Endothelial cell (in vitro differentiated cells): ENCODE results near the gene APBB2. TPM values are rescaled to one million over a fixed set of nuclear protein-coding genes. Genes with fewer than 3 reads are reported as not detected.
A peak's percentile ranks its signal among the peaks of the same experiment; 100 is the strongest.

ENCODE experiments used
- DNase-seq: peaks from one replicate; pipeline ENCODE4 v3.0.0; 2021; ENCODE audit warnings: low spot score
- H3K27ac Mint-ChIP-seq: one replicate; pipeline ENCODE4 v1.8.0; 2021; ENCODE audit warnings: mixed read lengths, inconsistent platforms; ENCODE audit not compliant: unreplicated experiment
- H3K27me3 Mint-ChIP-seq: one replicate; pipeline ENCODE4 v1.8.0; 2021; ENCODE audit warnings: mild to moderate bottlenecking, moderate library complexity, mixed read lengths, inconsistent platforms; ENCODE audit not compliant: unreplicated experiment
- H3K36me3 Mint-ChIP-seq: one replicate; pipeline ENCODE4 v1.8.0; 2021; ENCODE audit warnings: mild to moderate bottlenecking, low read depth, mixed read lengths, inconsistent platforms; ENCODE audit not compliant: unreplicated experiment
- H3K4me1 Mint-ChIP-seq: one replicate; pipeline ENCODE4 v1.8.0; 2021; ENCODE audit warnings: mild to moderate bottlenecking, mixed read lengths, inconsistent platforms; ENCODE audit not compliant: unreplicated experiment
- H3K4me3 Mint-ChIP-seq: one replicate; pipeline ENCODE4 v1.8.0; 2021; ENCODE audit warnings: mild to moderate bottlenecking, mixed read lengths, inconsistent platforms; ENCODE audit not compliant: unreplicated experiment
- H3K9me3 Mint-ChIP-seq: one replicate; pipeline ENCODE4 v1.8.0; 2021; ENCODE audit warnings: mixed read lengths, inconsistent platforms; ENCODE audit not compliant: unreplicated experiment
- total RNA-seq: library from RNA; stranded (reverse); fragmentation: NEBNext Ultra II Directional; extraction: Animal tissue kit (Norgen Biotek cat#: 25700); gene quantifications from one replicate; pipeline ENCODE4 v1.2.1, GENCODE V29; 2021; ENCODE audit not compliant: unreplicated experiment
- TF ChIP-seq, protein P1 (sequence below): fragments of 200-600 bp; sonication (generic); IDR thresholded peaks from one replicate; pipeline ENCODE4 v1.5.0; 2021; ENCODE audit warnings: antibody characterized with exemption; ENCODE audit not compliant: unreplicated experiment

APBB2 gene
- total RNA-seq, 1 donor from 2014 or later, result 103 TPM

DNA sequence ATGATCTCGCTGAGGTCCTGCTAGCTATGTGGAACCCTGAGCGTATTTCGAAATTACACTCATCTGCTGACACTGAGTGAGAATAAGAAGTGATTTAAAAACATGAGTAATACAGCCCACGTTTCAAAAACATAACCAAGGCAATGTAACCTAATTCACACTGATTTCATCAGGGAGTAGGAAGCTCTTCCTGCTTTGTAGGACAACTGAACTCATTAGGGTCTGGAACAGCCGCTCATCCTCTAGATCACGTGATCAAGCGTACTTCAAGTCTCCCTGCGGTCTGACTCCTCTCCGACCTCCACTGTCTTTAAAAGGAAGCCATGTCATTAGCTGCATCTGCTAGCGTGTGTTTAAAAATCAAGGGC, 326.6 kb downstream of the APBB2 start:
- Mint-ChIP-seq H3K27ac (no peak overlapping the region), H3K36me3 (peaks cover 44% of the 10 kb centered on the region), H3K4me3 (no peak overlapping the region), H3K4me1 (peaks cover 6% of the 10 kb centered on the region), H3K9me3 (no peaks in the 10 kb centered on the region), H3K27me3 (no peaks in the 10 kb centered on the region)
- TF ChIP-seq, protein P1, sequence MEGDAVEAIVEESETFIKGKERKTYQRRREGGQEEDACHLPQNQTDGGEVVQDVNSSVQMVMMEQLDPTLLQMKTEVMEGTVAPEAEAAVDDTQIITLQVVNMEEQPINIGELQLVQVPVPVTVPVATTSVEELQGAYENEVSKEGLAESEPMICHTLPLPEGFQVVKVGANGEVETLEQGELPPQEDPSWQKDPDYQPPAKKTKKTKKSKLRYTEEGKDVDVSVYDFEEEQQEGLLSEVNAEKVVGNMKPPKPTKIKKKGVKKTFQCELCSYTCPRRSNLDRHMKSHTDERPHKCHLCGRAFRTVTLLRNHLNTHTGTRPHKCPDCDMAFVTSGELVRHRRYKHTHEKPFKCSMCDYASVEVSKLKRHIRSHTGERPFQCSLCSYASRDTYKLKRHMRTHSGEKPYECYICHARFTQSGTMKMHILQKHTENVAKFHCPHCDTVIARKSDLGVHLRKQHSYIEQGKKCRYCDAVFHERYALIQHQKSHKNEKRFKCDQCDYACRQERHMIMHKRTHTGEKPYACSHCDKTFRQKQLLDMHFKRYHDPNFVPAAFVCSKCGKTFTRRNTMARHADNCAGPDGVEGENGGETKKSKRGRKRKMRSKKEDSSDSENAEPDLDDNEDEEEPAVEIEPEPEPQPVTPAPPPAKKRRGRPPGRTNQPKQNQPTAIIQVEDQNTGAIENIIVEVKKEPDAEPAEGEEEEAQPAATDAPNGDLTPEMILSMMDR, result no peak
- DNase-seq, result no peak

DNA sequence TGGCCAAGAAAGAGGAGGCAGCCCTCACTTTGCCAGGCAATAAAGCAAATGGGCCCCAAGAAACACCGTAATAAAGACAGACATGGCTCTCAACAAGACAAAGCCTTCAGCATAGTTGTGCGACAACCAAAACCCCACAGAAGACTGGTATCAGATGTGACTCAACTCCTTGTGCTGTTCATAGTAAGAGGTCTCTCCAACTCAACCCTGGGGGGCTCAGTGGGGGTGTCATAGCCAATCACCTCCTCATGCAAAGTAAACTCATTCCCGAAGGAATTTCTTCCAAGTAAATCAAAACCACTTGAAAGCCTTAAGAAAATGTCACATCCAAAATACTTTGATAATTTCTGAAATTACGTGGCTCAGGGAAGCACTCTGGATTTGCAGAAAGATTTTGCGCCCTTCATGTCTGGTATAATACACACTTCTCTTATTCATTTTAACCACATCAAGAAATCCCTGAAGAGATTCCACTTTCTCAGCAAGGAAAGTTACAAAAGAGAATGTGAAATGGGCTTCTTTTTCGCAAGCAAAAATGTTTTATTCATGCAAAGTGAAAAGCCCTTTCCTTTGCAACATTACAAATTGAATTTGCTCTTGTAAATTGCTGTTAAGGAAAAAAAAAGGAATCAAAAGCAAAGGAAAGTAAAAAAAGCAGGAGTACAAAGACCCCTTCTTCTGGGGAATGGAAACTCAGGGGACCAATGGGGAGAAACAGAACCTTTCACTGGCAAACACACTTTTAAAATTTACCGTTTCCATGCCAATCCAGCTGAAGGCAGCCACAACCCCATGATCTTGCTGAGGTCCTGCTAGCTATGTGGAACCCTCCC, 327.2 kb downstream of the APBB2 start:
- Mint-ChIP-seq H3K4me1 (peaks cover 11% of the 10 kb centered on the region), H3K36me3 (peaks cover 46% of the 10 kb centered on the region), H3K4me3 (no peak overlapping the region), H3K9me3 (no peaks in the 10 kb centered on the region), H3K27ac (no peak overlapping the region), H3K27me3 (no peaks in the 10 kb centered on the region)
- TF ChIP-seq, protein P1, result no peak
- DNase-seq, result no peak

DNA sequence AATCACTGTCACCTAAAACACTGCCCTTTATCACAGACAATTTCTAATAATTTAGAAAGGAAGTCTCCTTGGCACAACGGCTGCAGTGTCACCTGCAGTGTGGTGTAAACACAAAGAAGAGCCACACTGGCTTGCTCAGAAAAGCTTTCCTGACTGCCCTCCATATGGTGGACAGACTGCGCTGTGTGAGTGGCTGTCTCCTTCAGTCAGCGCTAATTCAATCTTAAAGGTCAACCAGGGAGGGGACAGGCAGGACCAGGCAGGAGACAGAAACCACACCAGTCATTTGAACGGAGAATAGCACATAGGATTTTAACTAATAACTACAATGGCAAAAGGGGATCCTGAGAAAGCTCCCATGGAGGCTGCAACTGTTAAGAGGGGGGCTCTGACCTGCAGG, 332.5 kb downstream of the APBB2 start:
- peaks cover 37% of the 10 kb centered on the region for H3K36me3 Mint-ChIP-seq
- H3K27me3 Mint-ChIP-seq, result no peaks in the 10 kb centered on the region
- H3K9me3 Mint-ChIP-seq, result no peaks in the 10 kb centered on the region
- peaks cover 14% of the 10 kb centered on the region for H3K4me1 Mint-ChIP-seq
- no peak overlapping the region for H3K4me3 Mint-ChIP-seq
- TF ChIP-seq, protein P1, result no peak
- H3K27ac Mint-ChIP-seq, result peak overlapping the region; percentile 39
- DNase-seq, result no peak

DNA sequence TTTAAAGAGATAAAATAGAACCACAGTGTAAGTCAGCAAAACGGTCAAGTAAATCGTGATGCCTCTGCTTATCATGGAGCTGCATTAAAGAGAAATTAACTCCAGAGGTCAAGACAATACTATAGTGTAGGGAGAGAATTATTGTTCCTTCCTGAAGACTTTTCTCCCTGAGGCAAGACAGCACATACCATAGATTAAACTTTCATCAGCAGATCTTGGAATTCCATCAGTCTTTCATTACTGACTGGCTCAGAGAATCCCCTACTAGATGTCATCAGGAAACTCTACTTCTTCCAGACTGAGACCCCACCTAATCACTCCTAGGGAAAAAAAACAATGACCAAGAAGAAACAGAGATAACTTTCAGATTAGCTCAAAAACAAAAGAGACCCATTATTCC, 333.2 kb downstream of the APBB2 start:
- H3K27me3 Mint-ChIP-seq, result no peaks in the 10 kb centered on the region
- peaks cover 14% of the 10 kb centered on the region for H3K4me1 Mint-ChIP-seq
- H3K4me3 Mint-ChIP-seq, result peak overlapping the region; percentile 1
- H3K36me3 Mint-ChIP-seq, result peaks cover 37% of the 10 kb centered on the region
- no peaks in the 10 kb centered on the region for H3K9me3 Mint-ChIP-seq
- H3K27ac Mint-ChIP-seq, result peak overlapping the region; percentile 16
- TF ChIP-seq, protein P1, result no peak
- DNase-seq, result no peak

DNA sequence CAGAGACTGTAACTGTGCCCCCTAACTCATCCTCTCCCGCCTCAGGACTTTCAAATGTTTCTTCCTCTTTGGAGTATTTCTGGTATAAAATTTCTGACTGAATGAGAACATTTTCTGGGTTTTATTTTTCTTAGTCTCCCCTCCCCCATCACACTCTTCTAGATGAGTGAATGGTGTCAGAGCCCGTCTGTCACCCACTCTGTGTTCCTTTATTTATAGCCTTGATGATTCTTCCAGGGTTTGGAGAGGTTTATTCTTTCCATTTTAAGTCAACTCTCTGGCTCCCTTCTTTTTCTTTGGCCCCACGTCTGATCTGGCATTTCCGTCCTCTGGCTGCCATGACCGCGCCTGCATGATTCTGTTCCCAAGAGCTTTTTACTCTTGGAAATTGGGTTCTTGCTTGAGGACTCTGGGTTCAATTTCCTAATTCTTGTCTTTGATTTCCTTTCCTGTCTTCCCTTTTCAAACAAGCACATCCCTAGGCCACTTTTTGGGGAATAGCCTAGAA, 335.7 kb downstream of the APBB2 start:
- Mint-ChIP-seq H3K27ac (no peak overlapping the region), H3K4me1 (peaks cover 17% of the 10 kb centered on the region), H3K27me3 (no peaks in the 10 kb centered on the region), H3K4me3 (no peak overlapping the region), H3K9me3 (no peaks in the 10 kb centered on the region), H3K36me3 (peaks cover 34% of the 10 kb centered on the region)
- DNase-seq, result no peak
- TF ChIP-seq, protein P1, result no peak
